Spleen (tissue), 11 donors: ENCODE measurements around the gene CRACDL. TPM values are rescaled to one million over a fixed set of nuclear protein-coding genes. Genes with fewer than 3 reads are reported as not detected.

Source experiments
- DNase-seq: peaks from one replicate; pipeline ENCODE4 v3.0.0-alpha.2; 2020
- H3K27ac ChIP-seq, 8 donors: fragments of 200-600 bp; sonication (generic) in 7 of 8; 1 replicate in 4 of 8; 2 replicates in 4 of 8; pipeline versions ENCODE4 v1.5.0 to v1.8.0; 2016 to 2021; ENCODE audit warnings: inconsistent platforms in 4 of 8, mild to moderate bottlenecking in 4 of 8, moderate library complexity in 1 of 8
- H3K27me3 ChIP-seq, 7 donors: fragments of 200-600 bp; sonication (generic) in 6 of 7; replicated peaks in 1 of 7; 1 replicate in 4 of 7; 2 replicates in 3 of 7; pipeline versions ENCODE4 v1.5.0 to v1.8.0; 2016 to 2021; ENCODE audit warnings: inconsistent platforms in 3 of 7, mild to moderate bottlenecking in 1 of 7
- H3K36me3 ChIP-seq, 6 donors: fragments of 200-600 bp; sonication (generic) in 5 of 6; 1 replicate in 4 of 6; 2 replicates in 2 of 6; pipeline versions ENCODE4 v1.5.0 to v1.8.0; 2016 to 2021; ENCODE audit warnings: inconsistent platforms in 2 of 6
- H3K4me1 ChIP-seq, 6 donors: fragments of 200-600 bp; sonication (generic) in 5 of 6; 1 replicate in 3 of 6; 2 replicates in 3 of 6; pipeline versions ENCODE4 v1.5.0 to v1.8.0; 2016 to 2021; ENCODE audit warnings: inconsistent platforms in 3 of 6
- H3K4me3 ChIP-seq, 8 donors: fragments of 200-600 bp; sonication (generic) in 7 of 8; 1 replicate in 4 of 8; 2 replicates in 4 of 8; pipeline versions ENCODE4 v1.5.0 to v1.8.0; 2016 to 2021; ENCODE audit warnings: inconsistent platforms in 4 of 8, mild to moderate bottlenecking in 4 of 8, moderate library complexity in 2 of 8
- H3K9me3 ChIP-seq, 8 donors: fragments of 200-600 bp; sonication (generic) in 7 of 8; 1 replicate in 4 of 8; 2 replicates in 4 of 8; pipeline versions ENCODE4 v1.5.0 to v1.8.0; 2016 to 2021; ENCODE audit warnings: inconsistent platforms in 4 of 8
- POLR2A ChIP-seq, 3 donors: fragments of 450-650 bp; IDR thresholded peaks; one replicate each; pipeline ENCODE4 v1.5.1; 2017; ENCODE audit warnings: antibody characterized with exemption in 3 of 3, mild to moderate bottlenecking in 1 of 3
- POLR2AphosphoS5 ChIP-seq, 3 donors: sonication (generic); formaldehyde crosslinking; IDR thresholded peaks; one replicate each; pipeline ENCODE4 v1.5.1; 2017; ENCODE audit warnings: antibody characterized with exemption in 3 of 3
- WGBS, 5 donors: extraction: QIAGEN DNeasy Blood & Tissue Kit in 3 of 5; methylation state at CpG; one replicate each; pipeline versions ENCODE4 v1.1.5 to v1.1.7; 2013 to 2018; 5-methylcytosine and 5-hydroxymethylcytosine counted together
- intact Hi-C: fragments of 100-400 bp; cut with DNase I; formaldehyde crosslinking; loops from one replicate; pipeline ENCODE4 v1.15.0; 2023; ENCODE audit warnings: low total_unique reads
- polyA plus RNA-seq, 3 donors: library from polyadenylated mRNA; stranded (reverse); fragments of 200-250 nt; gene quantifications; one replicate each; pipeline ENCODE4 v1.2.1, GENCODE V29; 2013
- total RNA-seq, 7 donors: library from RNA; depleted of rRNA in 3 of 7; stranded (reverse); fragments of >200 nt in 3 of 7; fragmentation: NEBNext Ultra II Directional in 4 of 7; extraction: Animal tissue kit (Norgen Biotek cat#: 25700) in 4 of 7; gene quantifications; one replicate each; pipeline versions ENCODE4 v1.1.0 to v1.2.1, GENCODE V29; 2016 to 2021
- TF ChIP-seq, protein P1 (sequence below), 11 experiments: fragments of 200-600 bp in 7 of 11; fragments of 450-650 bp in 4 of 11; sonication (generic) in 4 of 11; IDR thresholded peaks in 8 of 11; conservative IDR thresholded peaks in 3 of 11; 1 replicate in 7 of 11; 2 replicates in 4 of 11; pipeline versions ENCODE4 v1.4.0 to v1.8.0; 2016 to 2021; ENCODE audit warnings: antibody characterized with exemption in 11 of 11, inconsistent platforms in 4 of 11, mild to moderate bottlenecking in 1 of 11
- donor health status: healthy with polysubstance abuse.
- donor health status: DM: no; HTN: no; CAD: no; lungs with moderate emphysema.
- donor health status: DM: no; HTN: no; CAD: no.
- donor health status: Bipolar disorder and iron deficiency.
- donor health status: healthy.
- donor health status: DM: no; HTN: no; CAD: no.
- donor health status: DM: yes; HTN: yes; CAD: no.

Gene CRACDL
- total and polyA plus RNA-seq, 10 donors, result 0.52 to 5.1 (median 1.4) TPM

DNA sequence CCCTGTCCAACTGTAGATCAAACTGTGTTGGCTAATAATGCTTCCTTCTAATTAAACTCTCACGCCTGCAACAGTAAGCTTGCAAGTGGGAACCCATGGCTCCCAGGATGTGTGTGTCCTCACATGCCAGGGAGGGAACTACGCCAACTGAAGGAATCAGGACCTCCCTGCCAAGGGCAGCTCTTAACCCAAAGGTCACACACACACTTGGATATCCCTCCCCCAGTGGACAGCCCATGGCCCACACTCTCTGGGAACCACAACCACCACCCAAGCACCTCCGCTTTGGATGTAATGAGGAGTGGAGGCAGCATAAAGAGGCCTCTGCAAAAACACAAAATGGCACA, 102.1 kb downstream of the CRACDL start:
- no peak for DNase-seq
- H3K27me3 ChIP-seq, result no peaks in the 10 kb centered on the region
- no peaks in the 10 kb centered on the region for H3K9me3 ChIP-seq
- TF ChIP-seq POLR2AphosphoS5 (IDR thresholded peaks at IDR 0.05), result no peak
- TF ChIP-seq POLR2A (IDR thresholded peaks at IDR 0.05), result no peak
- TF ChIP-seq, protein P1, sequence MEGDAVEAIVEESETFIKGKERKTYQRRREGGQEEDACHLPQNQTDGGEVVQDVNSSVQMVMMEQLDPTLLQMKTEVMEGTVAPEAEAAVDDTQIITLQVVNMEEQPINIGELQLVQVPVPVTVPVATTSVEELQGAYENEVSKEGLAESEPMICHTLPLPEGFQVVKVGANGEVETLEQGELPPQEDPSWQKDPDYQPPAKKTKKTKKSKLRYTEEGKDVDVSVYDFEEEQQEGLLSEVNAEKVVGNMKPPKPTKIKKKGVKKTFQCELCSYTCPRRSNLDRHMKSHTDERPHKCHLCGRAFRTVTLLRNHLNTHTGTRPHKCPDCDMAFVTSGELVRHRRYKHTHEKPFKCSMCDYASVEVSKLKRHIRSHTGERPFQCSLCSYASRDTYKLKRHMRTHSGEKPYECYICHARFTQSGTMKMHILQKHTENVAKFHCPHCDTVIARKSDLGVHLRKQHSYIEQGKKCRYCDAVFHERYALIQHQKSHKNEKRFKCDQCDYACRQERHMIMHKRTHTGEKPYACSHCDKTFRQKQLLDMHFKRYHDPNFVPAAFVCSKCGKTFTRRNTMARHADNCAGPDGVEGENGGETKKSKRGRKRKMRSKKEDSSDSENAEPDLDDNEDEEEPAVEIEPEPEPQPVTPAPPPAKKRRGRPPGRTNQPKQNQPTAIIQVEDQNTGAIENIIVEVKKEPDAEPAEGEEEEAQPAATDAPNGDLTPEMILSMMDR (IDR thresholded peaks at IDR 0.05 in 8 of 11, conservative IDR thresholded peaks at IDR 0.05 in 3 of 11), result no peak
- H3K4me1 ChIP-seq, result peaks cover 0 to 53% (median 22%) of the 10 kb centered on the region in 6 donors
- 69 to 79% (median 76%) methylated on average over 3 of the region's 3 CpGs for WGBS, 5 donors
- intact Hi-C loops, result loop anchor here (10.0 kb wide), 1 partner anchor 419 kb away; no protein-coding TSS in a partner anchor
- no peak overlapping the region for H3K4me3 ChIP-seq
- peak overlapping the region in 3 of 8 donors; percentile 59 to 63 (median 61) for H3K27ac ChIP-seq
- no peaks in the 10 kb centered on the region for H3K36me3 ChIP-seq

DNA sequence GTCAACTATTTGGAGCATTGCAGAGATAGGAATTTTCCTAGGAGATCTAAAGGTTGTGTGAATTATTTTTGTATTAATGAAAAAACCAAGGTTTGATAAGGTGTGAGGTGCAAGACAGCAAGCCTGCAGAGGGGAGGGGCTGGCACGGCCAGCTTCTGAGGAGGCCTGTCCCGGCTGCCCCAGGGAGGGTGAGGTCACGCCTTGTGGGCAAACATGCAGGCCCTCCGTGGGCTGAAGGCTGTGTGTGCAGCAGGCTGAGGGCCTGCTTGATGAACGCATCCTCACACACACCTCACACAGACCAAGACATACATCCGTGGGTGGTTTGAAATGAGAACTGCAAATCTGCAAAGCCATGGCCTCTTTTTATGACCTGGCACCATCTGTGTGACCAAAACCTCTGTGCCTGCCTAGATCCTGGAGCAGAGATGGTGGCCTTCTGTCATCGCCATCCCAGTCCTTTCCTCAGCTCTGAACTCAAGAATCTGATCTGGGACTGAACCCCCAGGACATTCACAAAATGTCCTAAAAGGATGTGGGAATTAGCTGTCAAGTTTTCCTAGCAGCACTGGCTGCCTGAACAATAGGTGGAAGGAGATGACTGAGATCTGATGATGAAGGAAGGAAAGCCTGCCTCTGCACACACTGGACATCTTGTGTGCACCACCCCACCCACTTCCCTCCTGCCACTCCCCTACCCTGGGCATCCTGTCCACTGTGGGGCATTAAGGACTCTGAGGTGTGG, 102.7 kb downstream of the CRACDL start:
- Histone ChIP-seq H3K4me1 (peaks cover 0 to 58% (median 25%) of the 10 kb centered on the region in 6 donors), H3K27me3 (no peaks in the 10 kb centered on the region), H3K27ac (peak overlapping the region in 4 of 8 donors; percentile 14 to 63 (median 60)), H3K4me3 (no peak overlapping the region), H3K36me3 (no peaks in the 10 kb centered on the region), H3K9me3 (no peaks in the 10 kb centered on the region)
- DNase-seq, result no peak
- intact Hi-C loops, result loop anchor here (10.0 kb wide), 1 partner anchor 419 kb away; no protein-coding TSS in a partner anchor
- TF ChIP-seq POLR2AphosphoS5 (IDR thresholded peaks at IDR 0.05) (peak in 1 of 3 donors; percentile 43), POLR2A (IDR thresholded peaks at IDR 0.05) (no peak)
- TF ChIP-seq, protein P1 (IDR thresholded peaks at IDR 0.05 in 8 of 11, conservative IDR thresholded peaks at IDR 0.05 in 3 of 11), result no peak
- 44 to 72% (median 68%) methylated on average over 7 of the region's 7 CpGs for WGBS, 5 donors

DNA sequence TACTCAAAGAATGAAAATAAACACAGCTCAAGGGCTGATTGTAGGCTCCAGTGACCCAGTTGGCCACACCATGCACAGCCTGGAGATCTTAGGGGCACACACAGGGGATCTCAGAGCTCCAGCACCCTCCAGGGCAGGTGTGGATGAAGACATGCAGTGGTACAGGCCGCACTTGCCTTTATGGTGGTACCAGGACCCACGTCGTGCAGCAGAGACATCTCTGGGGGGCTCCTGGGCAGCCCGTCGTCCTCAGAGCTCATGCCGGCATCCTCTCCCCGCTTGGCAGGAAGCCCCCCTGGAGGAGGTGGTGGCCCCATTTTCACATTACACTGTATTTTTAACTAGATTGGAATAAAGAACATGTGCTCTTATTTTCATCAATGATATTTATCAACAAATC, 103.9 kb downstream of the CRACDL start:
- Histone ChIP-seq H3K4me1 (peaks cover 0 to 63% (median 25%) of the 10 kb centered on the region in 6 donors), H3K36me3 (no peaks in the 10 kb centered on the region), H3K9me3 (no peaks in the 10 kb centered on the region), H3K27ac (no peak overlapping the region), H3K4me3 (no peak overlapping the region), H3K27me3 (no peaks in the 10 kb centered on the region)
- 93 to 98% (median 96%) methylated on average over 7 of the region's 7 CpGs for WGBS, 5 donors
- TF ChIP-seq POLR2A (IDR thresholded peaks at IDR 0.05) (no peak), POLR2AphosphoS5 (IDR thresholded peaks at IDR 0.05) (no peak)
- TF ChIP-seq, protein P1 (IDR thresholded peaks at IDR 0.05 in 8 of 11, conservative IDR thresholded peaks at IDR 0.05 in 3 of 11), result no peak
- DNase-seq, result no peak
- intact Hi-C loops, result loop anchor here (10.0 kb wide), 1 partner anchor 417 kb away; no protein-coding TSS in a partner anchor

DNA sequence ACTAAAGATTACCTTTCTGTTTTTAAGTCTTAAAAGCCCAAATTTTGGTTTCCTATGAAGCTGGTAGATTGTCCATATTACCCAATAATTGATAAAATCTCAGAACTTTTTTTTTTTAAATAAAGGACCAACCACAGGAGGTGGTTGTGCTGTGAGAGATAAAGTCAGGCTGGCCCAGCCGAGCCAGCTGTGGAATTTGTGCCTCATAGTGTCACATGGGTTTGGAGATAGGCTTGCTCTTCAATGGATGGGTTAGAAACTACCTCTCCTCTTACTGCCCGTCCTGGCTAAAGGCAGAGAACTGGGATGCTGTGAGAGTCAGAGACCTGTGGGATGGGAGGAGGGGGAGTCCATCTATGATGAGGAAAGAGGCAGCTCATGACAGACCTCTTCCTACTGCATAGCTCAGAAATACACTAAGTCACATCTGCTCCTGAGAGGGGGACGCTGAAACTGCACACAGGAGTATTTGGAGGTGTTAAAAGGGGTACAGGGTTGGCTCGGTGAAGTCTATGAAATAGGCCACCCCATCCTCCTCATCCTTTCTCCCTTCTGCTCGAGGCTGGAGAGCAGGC, 105.4 kb downstream of the CRACDL start:
- Histone ChIP-seq H3K4me1 (peaks cover 0 to 50% (median 20%) of the 10 kb centered on the region in 6 donors), H3K4me3 (no peak overlapping the region), H3K27ac (no peak overlapping the region), H3K27me3 (no peaks in the 10 kb centered on the region), H3K36me3 (no peaks in the 10 kb centered on the region), H3K9me3 (no peaks in the 10 kb centered on the region)
- TF ChIP-seq, protein P1 (IDR thresholded peaks at IDR 0.05 in 8 of 11, conservative IDR thresholded peaks at IDR 0.05 in 3 of 11), result no peak
- no peak for TF ChIP-seq POLR2AphosphoS5 (IDR thresholded peaks at IDR 0.05)
- TF ChIP-seq POLR2A (IDR thresholded peaks at IDR 0.05), result no peak
- WGBS, 5 donors, result 85 to 95% (median 91%) methylated on average over 4 to 5 of the region's 5 CpGs
- intact Hi-C loops, result loop anchor here (10.0 kb wide), 1 partner anchor 416 kb away; no protein-coding TSS in a partner anchor
- no peak for DNase-seq
